GM18526 (cell line): Measurements from ENCODE around the gene CPSF7.

Experiments
- POLR2A ChIP-seq: IDR thresholded peaks from 3 replicates; pipeline ENCODE4 v1.6.1; 2011; ENCODE audit not compliant: insufficient read length; ENCODE audit errors: extremely low read depth

The CPSF7 gene

GRCh38 chr11:61448552-61448927, 18.8 kb upstream of the CPSF7 start:
- no peak for TF ChIP-seq POLR2A

GRCh38 chr11:61447601-61448551, 18.1 kb upstream of the CPSF7 start:
- no peak for TF ChIP-seq POLR2A

DNA sequence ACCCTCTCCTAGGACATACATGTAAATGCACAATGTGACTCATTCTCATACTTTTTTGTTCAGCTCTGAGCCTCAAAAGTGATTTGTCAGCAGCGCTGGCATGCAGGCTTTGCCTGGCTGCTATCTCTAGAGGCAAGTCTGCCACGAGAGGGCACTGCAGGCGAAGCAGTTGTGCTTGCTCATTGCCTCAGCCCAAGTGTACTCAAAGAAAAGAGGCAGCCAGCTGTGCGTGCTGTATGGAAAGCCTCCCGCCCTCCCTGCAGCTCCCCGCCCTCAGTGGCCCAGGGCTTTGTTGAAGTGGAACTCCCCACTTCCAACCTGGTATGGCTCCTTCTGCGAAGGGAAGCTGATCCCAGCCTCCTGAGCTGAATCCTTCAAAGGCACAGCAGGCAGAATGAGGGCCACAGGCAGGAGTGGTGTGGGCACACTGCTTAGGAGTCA, 16.5 kb upstream of the CPSF7 start:
- no peak for TF ChIP-seq POLR2A

GRCh38 chr11:61445516-61445915, 15.7 kb upstream of the CPSF7 start:
- no peak for TF ChIP-seq POLR2A

DNA sequence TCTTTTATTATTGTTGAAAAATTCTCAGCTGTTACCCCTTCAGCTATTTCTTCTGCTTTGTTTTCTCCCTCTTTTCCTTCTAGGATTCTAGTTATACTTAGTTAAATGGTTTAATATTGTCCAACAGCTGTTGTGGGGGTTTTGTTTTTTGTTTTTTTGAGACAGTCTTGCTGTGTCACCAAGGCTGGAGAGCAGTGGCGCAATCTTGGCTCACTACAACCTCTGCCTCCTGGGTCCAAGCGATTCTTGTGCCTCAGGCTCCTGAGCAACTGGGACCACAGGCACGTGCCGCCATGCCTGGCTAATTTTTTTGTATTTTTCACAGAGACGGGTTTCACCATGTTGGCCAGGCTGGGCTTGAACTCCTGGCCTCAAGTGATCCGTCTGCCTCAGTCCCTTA, 12.8 kb upstream of the CPSF7 start:
- TF ChIP-seq POLR2A = no peak

GRCh38 chr11:61439615-61440014, 9.8 kb upstream of the CPSF7 start:
- TF ChIP-seq POLR2A = no peak

DNA sequence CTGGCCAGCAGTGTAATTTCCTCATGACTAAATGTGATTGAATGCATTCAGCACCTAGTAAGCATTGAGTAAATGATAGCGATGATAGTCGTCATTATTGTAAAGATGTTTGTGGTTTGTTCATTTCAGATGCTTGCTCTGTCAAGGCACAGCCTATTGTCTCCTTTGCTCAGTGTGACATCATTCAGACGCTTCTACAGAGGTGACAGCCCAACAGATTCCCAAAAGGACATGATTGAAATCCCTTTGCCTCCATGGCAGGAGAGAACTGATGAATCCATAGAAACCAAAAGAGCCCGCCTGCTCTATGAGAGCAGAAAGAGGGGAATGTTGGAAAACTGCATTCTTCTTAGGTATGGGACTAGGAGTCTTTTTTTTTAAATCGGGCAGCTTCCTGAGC, 7.7 kb upstream of the CPSF7 start:
- no peak for TF ChIP-seq POLR2A

DNA sequence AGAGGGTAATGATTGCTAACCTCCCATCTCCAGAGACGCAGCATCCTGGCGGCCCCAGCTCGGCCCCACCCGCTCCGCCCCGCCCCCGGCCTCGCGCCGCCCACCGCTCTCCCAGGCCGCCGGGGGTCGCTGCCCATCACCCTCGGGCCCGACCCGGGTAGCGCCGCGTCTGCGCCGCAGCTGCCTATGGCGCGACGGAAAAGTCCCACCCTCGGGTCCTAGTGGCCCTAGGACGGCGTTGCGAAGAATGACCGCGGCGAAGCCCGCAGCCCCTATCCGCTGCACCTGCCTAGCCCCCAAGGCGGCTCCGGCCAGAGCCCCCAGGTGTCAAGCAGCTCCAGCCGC, 457 bp downstream of the CPSF7 start:
- TF ChIP-seq POLR2A = no peak

DNA sequence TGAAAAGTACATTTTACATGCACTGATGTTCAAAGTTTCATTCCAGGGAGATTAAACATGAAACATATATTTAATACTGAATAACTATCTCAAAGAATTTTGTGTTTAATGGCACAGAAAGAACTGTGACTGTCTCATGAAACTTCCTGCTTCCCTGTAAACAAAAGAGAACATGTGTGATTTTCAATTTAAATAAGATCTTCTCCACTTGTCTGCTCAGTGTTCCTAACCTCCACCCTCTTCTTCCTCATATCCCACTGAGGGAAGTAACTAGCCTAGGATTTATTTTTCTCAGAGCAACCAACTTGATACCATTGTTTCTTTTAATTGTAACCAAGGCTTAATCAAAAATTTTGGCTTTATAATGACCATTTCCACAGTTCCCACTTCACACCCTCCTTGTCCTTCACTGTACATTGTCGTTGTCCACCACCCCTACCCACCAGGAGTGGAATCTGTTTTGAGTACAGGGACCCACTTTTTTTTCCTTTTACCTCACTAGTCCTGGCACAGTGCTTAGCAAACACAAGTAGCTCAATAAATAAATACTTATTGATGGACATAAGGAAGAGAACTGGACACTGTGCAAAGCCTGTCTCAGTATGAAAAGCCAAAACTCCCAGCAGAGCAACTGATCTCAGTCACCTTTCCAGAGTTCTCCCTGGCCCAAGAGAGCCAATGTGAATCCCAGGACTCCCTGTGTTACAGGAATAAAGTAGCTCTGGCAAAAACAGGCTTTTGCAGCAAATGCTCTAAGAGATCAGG, 4.2 kb downstream of the CPSF7 start:
- TF ChIP-seq POLR2A = no peak

GRCh38 chr11:61422226-61422625, 7.5 kb downstream of the CPSF7 start:
- TF ChIP-seq POLR2A = no peak

GRCh38 chr11:61418136-61418535, 11.6 kb downstream of the CPSF7 start:
- TF ChIP-seq POLR2A = no peak

GRCh38 chr11:61417670-61418069, 12.1 kb downstream of the CPSF7 start:
- TF ChIP-seq POLR2A = no peak

- TF ChIP-seq POLR2A = no peak
Observed at GRCh38 chr11:61416941-61417340, 12.8 kb downstream of the CPSF7 start.

- TF ChIP-seq POLR2A = no peak
Observed at GRCh38 chr11:61415381-61415780, 14.4 kb downstream of the CPSF7 start.

DNA sequence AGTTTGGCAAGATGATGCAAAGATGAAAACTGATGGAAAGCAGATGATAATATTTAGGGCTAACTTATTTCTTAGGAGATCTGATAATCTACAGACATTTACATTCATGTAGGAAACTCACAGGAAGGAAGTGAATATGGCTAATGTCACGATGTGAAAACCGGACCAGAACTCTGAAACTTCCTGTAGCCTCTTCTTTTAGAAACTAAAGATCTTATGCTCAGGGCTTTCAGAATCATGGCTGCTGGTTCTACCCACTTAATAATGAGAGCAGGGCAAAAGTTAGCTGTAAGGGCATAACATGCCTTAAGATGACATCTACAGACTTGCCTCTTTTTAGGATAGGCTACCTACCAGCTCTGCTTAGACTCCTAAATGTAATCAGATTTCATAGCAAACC, 15.2 kb downstream of the CPSF7 start:
- TF ChIP-seq POLR2A = no peak

- no peak for TF ChIP-seq POLR2A
Observed at GRCh38 chr11:61413496-61413895, 16.3 kb downstream of the CPSF7 start.
